ENCODE data around the gene TNS3.

TNS3 gene

GRCh38 chr7:47383696-47384445 is 198.0 kb downstream of the TNS3 start:
- TF ChIP-seq CTCF (IDR thresholded peaks at IDR 0.05; ENCODE audit: low read depth, low read length) = no peak

GRCh38 chr7:47383072-47383471 is 198.8 kb downstream of the TNS3 start:
- no peak for TF ChIP-seq CTCF (IDR thresholded peaks at IDR 0.05; ENCODE audit: low read depth, low read length)
- DNase-seq (ENCODE audit: extremely low read depth, low read depth) = no peak

More at GRCh38 chr7:47383696-47384445, 198.0 kb downstream of the TNS3 start:
- DNase-seq (ENCODE audit: extremely low read depth, low read depth) = no peak

DNA sequence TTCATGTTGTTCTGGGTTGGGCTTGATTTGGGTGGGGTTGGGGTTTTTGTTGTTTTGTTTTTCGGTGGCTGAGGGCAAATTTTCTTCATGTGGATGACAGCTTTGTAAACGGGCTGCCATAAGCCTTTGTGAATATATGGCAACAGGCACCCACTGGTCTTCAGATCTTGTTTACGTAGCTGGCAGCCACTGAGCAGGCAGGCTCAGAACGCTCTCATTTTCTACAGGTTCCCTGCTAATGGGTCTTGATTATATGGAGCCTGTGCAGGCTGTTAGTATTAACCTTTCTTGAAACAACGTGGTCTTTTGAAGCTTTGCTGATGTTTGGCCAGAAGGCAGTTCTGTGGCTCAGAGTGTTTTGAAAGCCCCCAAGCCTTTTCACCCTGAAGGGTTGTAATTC is 199.7 kb downstream of the TNS3 start:
- no peak for DNase-seq (ENCODE audit: extremely low read depth, low read depth)
- TF ChIP-seq CTCF (IDR thresholded peaks at IDR 0.05; ENCODE audit: low read depth, low read length) = no peak

GRCh38 chr7:47381134-47381495 is 200.8 kb downstream of the TNS3 start:
- DNase-seq (ENCODE audit: extremely low read depth, low read depth) = no peak
- no peak for TF ChIP-seq CTCF (IDR thresholded peaks at IDR 0.05; ENCODE audit: low read depth, low read length)

GRCh38 chr7:47380325-47381133 is 201.4 kb downstream of the TNS3 start:
- TF ChIP-seq CTCF (IDR thresholded peaks at IDR 0.05; ENCODE audit: low read depth, low read length) = no peak
- DNase-seq (ENCODE audit: extremely low read depth, low read depth) = no peak

GRCh38 chr7:47379629-47380324 is 202.1 kb downstream of the TNS3 start:
- no peak for DNase-seq (ENCODE audit: extremely low read depth, low read depth)
- TF ChIP-seq CTCF (IDR thresholded peaks at IDR 0.05; ENCODE audit: low read depth, low read length) = no peak

Data from AG09319 (cell line).